ENCODE measurements around the gene MCM6. TPM values are rescaled to one million over a fixed set of nuclear protein-coding genes. Genes with fewer than 3 reads are reported as not detected.

Gene MCM6
- polyA plus RNA-seq, 1 donor from 2014 or later, result 7.0 TPM

DNA sequence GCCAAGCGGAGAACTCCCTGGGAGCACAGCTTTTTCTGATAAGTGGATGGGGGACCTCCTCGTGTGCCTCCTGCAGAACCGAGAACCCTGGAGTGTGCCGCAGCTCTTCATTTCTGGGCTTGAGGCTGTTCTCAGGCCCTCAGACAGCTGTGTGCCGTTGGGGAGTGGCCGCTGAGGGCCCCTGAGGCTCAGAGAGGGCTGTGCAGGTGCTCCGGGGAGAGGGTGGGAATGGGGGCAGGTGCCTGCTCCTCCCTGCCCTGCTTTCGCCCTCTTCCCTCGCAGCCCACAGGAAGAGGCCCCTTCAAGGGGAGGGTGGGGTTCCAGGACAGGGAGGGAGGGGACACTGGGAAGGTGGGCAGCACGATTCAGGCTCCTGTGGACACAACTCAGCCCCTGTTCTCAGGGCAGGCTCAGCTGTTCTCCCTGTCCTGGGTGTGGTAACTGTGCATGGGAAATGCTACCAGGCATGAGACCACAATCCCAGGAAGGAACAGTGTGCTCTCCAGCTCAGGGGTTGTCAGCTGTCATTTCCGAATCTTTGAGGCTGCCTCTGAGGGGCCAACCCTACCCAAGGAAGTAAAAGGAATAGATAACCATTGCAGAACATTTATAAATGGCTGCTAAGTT, 50.6 kb downstream of the MCM6 start:
- Histone ChIP-seq H3K9ac (ENCODE audit: low read length) (no peak overlapping the region), H3K9me3 (ENCODE audit: low read length) (no peaks in the 10 kb centered on the region), H3K27ac (ENCODE audit: low read length) (no peak overlapping the region), H3K9me2 (ENCODE audit: insufficient read depth, low read length) (no peaks in the 10 kb centered on the region), H3K4me3 (ENCODE audit: low read length) (no peak overlapping the region), H4K20me1 (ENCODE audit: insufficient read depth) (no peaks in the 10 kb centered on the region), H3K4me2 (ENCODE audit: low read length) (no peak overlapping the region), H2AFZ (ENCODE audit: low read depth, low read length) (no peak overlapping the region), H3K36me3 (ENCODE audit: insufficient read depth, low read length) (no peaks in the 10 kb centered on the region), H3K27me3 (ENCODE audit: insufficient read depth, low read depth, low read length) (no peaks in the 10 kb centered on the region), H3K79me2 (replicated peaks; ENCODE audit: insufficient read depth, low read length) (no peaks in the 10 kb centered on the region), H3F3A (ENCODE audit: insufficient read depth, low read length, poor library complexity, severe bottlenecking) (no peaks in the 10 kb centered on the region)
- no peak for TF ChIP-seq SMC3 (conservative IDR thresholded peaks at IDR 0.05; ENCODE audit: poor library complexity)
- no peak for TF ChIP-seq EZH2 (IDR thresholded peaks at IDR 0.05; ENCODE audit: borderline replicate concordance, insufficient read depth, low read length, poor library complexity, severe bottlenecking)
- no peak for TF ChIP-seq EP300 (conservative IDR thresholded peaks at IDR 0.05; ENCODE audit: poor library complexity, severe bottlenecking)
- TF ChIP-seq TAF1 (IDR thresholded peaks at IDR 0.05; ENCODE audit: low read depth), result no peak
- TF ChIP-seq MXI1 (conservative IDR thresholded peaks at IDR 0.05; ENCODE audit: poor library complexity, severe bottlenecking), result no peak
- TF ChIP-seq, protein P1, sequence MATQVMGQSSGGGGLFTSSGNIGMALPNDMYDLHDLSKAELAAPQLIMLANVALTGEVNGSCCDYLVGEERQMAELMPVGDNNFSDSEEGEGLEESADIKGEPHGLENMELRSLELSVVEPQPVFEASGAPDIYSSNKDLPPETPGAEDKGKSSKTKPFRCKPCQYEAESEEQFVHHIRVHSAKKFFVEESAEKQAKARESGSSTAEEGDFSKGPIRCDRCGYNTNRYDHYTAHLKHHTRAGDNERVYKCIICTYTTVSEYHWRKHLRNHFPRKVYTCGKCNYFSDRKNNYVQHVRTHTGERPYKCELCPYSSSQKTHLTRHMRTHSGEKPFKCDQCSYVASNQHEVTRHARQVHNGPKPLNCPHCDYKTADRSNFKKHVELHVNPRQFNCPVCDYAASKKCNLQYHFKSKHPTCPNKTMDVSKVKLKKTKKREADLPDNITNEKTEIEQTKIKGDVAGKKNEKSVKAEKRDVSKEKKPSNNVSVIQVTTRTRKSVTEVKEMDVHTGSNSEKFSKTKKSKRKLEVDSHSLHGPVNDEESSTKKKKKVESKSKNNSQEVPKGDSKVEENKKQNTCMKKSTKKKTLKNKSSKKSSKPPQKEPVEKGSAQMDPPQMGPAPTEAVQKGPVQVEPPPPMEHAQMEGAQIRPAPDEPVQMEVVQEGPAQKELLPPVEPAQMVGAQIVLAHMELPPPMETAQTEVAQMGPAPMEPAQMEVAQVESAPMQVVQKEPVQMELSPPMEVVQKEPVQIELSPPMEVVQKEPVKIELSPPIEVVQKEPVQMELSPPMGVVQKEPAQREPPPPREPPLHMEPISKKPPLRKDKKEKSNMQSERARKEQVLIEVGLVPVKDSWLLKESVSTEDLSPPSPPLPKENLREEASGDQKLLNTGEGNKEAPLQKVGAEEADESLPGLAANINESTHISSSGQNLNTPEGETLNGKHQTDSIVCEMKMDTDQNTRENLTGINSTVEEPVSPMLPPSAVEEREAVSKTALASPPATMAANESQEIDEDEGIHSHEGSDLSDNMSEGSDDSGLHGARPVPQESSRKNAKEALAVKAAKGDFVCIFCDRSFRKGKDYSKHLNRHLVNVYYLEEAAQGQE (IDR thresholded peaks at IDR 0.05; ENCODE audit: borderline replicate concordance), result no peak
- TF ChIP-seq POLR2AphosphoS5 (IDR thresholded peaks at IDR 0.05), result no peak
- no peak for TF ChIP-seq RAD21 (conservative IDR thresholded peaks at IDR 0.05)
- TF ChIP-seq, protein P2, sequence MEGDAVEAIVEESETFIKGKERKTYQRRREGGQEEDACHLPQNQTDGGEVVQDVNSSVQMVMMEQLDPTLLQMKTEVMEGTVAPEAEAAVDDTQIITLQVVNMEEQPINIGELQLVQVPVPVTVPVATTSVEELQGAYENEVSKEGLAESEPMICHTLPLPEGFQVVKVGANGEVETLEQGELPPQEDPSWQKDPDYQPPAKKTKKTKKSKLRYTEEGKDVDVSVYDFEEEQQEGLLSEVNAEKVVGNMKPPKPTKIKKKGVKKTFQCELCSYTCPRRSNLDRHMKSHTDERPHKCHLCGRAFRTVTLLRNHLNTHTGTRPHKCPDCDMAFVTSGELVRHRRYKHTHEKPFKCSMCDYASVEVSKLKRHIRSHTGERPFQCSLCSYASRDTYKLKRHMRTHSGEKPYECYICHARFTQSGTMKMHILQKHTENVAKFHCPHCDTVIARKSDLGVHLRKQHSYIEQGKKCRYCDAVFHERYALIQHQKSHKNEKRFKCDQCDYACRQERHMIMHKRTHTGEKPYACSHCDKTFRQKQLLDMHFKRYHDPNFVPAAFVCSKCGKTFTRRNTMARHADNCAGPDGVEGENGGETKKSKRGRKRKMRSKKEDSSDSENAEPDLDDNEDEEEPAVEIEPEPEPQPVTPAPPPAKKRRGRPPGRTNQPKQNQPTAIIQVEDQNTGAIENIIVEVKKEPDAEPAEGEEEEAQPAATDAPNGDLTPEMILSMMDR (IDR thresholded peaks at IDR 0.05; ENCODE audit: poor library complexity, severe bottlenecking), result no peak

DNA sequence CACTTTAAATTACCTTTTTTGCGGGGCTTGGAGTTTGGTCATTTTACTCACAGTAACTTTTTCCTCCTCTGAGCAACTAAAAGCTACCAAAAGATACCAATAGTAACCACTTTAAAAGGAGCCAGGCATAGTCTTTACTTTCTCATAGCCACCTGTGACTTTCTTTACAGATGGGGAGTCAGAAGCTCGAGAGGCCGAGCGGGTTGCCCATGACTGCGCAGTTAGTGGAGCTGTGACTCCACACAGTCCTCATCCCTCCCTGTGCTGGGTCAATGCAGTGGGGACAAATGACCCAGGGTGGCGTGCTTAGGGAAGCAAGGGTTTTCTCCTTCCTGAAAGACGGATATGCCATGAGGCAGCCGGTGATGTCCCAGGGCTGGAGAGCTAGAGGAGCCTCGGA, 51.1 kb downstream of the MCM6 start:
- no peak overlapping the region for H2AFZ ChIP-seq (ENCODE audit: low read depth, low read length)

More for the DNA sequence above, 51.1 kb downstream of the MCM6 start:
- H3K36me3 ChIP-seq (ENCODE audit: insufficient read depth, low read length), result no peaks in the 10 kb centered on the region
- no peak overlapping the region for H3K4me3 ChIP-seq (ENCODE audit: low read length)
- no peaks in the 10 kb centered on the region for H3K27me3 ChIP-seq (ENCODE audit: insufficient read depth, low read depth, low read length)
- no peak overlapping the region for H3K9ac ChIP-seq (ENCODE audit: low read length)
- H3F3A ChIP-seq (ENCODE audit: insufficient read depth, low read length, poor library complexity, severe bottlenecking), result no peaks in the 10 kb centered on the region
- H3K9me2 ChIP-seq (ENCODE audit: insufficient read depth, low read length), result no peaks in the 10 kb centered on the region
- H3K4me2 ChIP-seq (ENCODE audit: low read length), result no peak overlapping the region
- H4K20me1 ChIP-seq (ENCODE audit: insufficient read depth), result no peaks in the 10 kb centered on the region
- H3K9me3 ChIP-seq (ENCODE audit: low read length), result no peaks in the 10 kb centered on the region
- no peak for TF ChIP-seq EP300 (conservative IDR thresholded peaks at IDR 0.05; ENCODE audit: poor library complexity, severe bottlenecking)
- TF ChIP-seq RAD21 (conservative IDR thresholded peaks at IDR 0.05), result no peak
- TF ChIP-seq, protein P1 (IDR thresholded peaks at IDR 0.05; ENCODE audit: borderline replicate concordance), result no peak
- TF ChIP-seq SMC3 (conservative IDR thresholded peaks at IDR 0.05; ENCODE audit: poor library complexity), result no peak
- TF ChIP-seq, protein P2 (IDR thresholded peaks at IDR 0.05; ENCODE audit: poor library complexity, severe bottlenecking), result no peak
- no peak for TF ChIP-seq MXI1 (conservative IDR thresholded peaks at IDR 0.05; ENCODE audit: poor library complexity, severe bottlenecking)
- no peak for TF ChIP-seq TAF1 (IDR thresholded peaks at IDR 0.05; ENCODE audit: low read depth)
- no peak for TF ChIP-seq EZH2 (IDR thresholded peaks at IDR 0.05; ENCODE audit: borderline replicate concordance, insufficient read depth, low read length, poor library complexity, severe bottlenecking)
- TF ChIP-seq POLR2AphosphoS5 (IDR thresholded peaks at IDR 0.05), result no peak
- no peaks in the 10 kb centered on the region for H3K79me2 ChIP-seq (replicated peaks; ENCODE audit: insufficient read depth, low read length)
- no peak overlapping the region for H3K27ac ChIP-seq (ENCODE audit: low read length)
